ENCODE measurements around the gene PCDH1.
A peak's percentile ranks its signal among the peaks of the same experiment; 100 is the strongest.
"Not testable (repeated sequence)": the region's sequence is repeated elsewhere in the genome, so short reads cannot be mapped to it uniquely, and the experiment has no call there.

PCDH1 gene

DNA sequence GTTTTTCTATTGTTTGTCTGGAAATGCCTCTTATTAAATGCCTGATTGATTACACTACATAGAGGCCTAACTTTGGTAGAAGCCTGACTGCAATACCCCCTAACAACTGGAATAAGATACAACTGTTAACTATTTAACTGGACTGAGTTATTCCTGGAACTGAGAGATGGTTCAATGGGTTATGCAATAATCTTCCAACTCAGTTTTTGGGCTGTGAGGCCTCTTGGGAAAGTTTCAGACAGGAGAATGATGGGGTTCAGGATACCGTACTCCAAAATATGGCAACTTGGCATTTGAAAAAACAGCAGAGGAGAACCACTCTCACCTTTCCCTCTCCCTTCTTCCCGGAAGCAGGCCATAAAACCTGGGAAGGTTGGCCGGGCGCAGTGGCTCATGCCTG, 19.2 kb upstream of the PCDH1 start:
- DNase-seq: no peak

GRCh38 chr5:141890429-141890828, 12.2 kb upstream of the PCDH1 start:
- DNase-seq: not testable (repeated sequence)

DNA sequence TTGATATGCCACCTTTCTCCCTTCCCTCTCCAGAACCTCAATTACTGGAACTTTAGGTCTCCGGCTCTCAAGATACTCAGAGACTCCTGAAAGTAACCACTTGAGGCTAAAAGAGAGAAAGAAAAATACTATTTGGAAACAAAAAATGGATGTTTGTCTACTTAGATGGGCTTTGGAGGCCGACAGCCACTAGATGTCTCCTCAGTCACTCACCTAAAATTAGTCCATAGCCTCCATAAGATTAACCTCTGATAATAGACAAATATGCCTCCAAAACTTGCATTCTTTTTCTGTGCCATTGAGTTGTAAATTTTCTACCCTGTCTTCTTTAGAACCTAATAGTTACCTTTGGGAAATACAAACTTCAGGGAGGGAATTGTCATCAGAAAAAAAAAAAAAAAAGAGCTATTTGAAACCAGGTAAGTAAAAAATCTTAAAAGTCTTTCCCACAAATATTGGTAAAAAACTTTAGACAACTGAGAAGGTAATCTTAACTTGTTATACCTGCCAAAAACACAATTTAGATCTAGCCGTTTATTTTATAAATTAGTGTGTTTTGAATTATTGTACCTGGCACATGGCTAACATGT, 11.2 kb upstream of the PCDH1 start:
- no peak for DNase-seq

DNA sequence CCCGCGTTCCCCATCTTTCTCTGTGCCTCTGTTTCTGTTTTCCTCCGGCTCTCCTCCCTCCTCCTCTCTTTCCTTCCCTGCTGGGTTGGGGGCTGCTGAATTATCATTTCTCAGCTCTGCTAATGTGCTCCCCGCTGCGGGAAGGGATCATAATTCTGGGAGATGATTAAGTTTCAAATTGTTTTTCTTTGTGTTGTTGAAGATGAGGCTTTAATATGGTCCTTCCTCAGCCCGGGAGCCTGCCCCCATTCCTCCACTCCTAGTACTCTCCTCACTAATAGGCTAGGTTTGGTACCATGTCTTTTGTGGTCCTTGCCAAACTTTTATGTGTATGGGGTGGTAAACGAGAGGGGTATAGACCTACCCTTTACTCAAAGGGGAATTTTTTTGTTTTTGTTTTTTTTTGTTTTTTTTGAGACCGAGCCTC, 5.7 kb upstream of the PCDH1 start:
- DNase-seq: no peak

GRCh38 chr5:141883184-141883891, 5.1 kb upstream of the PCDH1 start:
- DNase-seq: no peak

- no peak for DNase-seq
These were observed 4.5 kb upstream of the PCDH1 start for GRCh38 chr5:141882594-141883183.

GRCh38 chr5:141881886-141882285, 3.7 kb upstream of the PCDH1 start:
- DNase-seq: no peak

DNA sequence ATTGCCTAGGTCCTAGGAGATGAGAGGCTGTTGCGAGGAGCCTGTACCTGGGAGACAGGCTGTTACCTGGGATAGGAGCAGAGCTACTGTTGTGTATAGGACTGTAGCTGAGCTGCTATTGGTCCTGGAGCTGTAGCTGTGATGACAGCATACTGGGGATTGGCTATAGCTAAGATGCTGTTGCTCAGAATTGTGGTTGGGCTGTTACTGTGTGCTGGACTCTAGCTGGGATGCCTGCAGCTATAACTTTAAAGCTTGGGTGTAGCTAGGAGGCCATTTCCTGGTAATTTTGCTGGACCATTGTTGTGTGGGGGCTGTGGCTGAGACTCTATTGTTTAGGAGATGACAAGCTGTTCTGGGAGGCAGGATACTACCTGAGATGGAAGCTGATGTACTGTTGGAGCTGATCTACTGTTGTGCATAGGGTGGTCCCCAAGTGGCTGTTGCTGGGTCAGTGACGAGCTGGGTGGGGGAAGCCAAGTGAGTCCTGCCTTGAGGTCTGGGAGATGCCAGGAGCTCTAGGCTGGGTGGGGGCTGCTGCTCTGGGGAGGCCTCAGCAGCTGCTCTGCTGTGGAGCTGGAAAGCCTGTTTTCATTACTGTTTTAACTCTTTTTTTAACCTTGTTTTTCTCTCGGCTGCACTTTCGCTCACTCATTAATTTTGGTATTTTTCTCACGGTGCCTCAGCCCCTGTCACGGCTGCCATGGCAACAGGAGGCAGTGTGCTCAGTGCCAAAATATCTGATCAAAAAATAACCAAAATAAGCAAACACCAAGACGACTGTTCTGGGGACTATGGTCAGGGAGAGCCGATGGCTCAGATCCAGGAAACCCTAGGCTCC, 3.0 kb upstream of the PCDH1 start:
- no peak for DNase-seq

DNA sequence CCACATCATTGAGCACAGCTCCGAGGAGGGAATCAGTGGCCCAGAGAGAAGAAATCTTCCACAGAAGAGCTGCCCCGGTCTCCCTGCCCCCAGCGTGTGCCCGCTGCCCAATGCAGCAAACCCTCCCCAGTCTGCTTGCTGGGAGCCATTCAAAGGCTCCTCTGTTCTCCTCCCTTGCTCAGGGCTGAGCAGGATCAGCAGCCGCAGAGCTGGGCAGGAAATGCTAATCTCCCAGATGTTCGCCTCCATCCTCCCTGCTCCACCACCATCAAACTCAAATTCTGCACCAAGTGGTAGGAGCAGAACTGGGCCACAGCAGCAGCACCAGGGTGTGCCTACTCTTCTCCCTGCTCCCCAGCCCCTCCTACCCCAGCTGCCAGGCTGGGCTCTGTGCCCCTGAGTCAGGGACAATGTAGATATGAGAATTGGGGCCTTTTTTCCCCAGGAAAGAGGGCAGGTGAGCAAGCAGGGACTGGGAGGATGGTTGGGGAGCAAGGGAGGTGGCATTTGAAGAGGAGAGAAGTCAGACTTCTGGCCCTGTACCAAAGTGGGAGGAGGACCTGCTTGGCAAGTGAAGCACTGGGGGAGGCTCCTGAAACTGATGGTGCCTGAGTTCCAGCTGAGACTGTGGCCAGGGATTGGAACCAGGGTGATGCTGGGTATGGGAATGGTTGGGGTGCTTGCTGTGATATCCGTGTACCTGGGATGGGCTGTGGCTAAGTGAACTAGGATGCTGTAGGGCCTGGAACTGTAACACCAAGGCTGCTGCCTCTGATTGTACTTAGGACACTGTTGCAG, 1.9 kb upstream of the PCDH1 start:
- DNase-seq: no peak

DNA sequence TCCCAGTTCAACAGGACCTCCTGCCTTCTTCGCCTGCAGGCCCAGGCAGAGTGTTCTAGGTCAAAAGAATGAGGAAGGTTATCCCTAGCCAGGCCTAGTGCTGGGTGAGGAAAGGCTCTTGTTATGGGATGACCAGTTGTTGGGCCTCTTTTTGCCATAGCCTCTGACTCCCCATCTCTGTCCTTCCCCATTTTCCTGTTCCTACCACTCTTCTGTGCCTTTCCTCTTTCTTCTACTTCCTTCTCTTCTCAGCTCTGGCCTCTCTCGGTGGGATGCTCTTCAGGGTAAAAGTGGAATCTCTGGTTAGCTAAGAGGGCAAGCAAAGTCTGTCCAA, 1.2 kb upstream of the PCDH1 start:
- DNase-seq: no peak

GRCh38 chr5:141878711-141879425, 658 bp upstream of the PCDH1 start:
- DNase-seq: peak; percentile 57

DNA sequence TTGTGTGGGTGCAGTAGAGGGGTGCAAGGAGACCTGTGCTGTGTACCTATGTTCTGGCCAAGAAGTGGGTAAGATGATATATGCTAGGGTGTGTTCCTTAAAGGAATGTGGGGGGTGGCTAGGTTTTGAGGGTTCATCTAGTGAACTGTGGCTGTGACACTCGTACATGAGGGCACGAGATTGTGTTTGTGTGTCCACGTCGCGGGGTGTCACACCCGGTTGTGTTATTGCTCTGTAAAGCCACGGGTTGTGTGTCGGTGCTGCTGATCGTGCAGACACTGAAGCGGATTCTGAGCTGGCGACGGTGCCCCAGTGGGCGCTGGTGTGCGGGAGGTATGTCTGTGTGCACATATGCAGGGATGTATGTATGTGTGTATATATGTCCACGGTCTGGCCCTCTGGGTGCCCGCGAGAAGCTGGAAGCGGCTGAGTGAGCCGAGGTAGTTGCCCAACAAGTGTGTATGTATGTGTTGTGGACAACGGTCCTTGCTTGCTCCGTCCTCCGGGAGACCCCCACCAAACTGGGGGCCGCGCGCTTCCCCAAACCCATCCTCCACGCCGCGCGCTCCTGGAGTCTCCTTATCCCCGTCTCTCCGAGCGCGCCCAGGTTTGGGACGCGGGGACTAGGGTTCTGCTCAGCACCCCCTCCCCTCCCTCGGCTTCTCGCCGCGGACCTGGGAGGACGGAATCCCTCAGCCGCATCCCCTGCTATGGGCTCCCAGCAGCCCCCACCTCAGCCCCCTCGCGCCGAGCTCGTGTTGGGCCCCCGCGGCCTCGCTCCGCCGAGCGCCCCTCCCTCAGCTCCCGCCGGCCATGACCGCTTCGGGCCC, 639 bp downstream of the PCDH1 start:
- DNase-seq: no peak

DNA sequence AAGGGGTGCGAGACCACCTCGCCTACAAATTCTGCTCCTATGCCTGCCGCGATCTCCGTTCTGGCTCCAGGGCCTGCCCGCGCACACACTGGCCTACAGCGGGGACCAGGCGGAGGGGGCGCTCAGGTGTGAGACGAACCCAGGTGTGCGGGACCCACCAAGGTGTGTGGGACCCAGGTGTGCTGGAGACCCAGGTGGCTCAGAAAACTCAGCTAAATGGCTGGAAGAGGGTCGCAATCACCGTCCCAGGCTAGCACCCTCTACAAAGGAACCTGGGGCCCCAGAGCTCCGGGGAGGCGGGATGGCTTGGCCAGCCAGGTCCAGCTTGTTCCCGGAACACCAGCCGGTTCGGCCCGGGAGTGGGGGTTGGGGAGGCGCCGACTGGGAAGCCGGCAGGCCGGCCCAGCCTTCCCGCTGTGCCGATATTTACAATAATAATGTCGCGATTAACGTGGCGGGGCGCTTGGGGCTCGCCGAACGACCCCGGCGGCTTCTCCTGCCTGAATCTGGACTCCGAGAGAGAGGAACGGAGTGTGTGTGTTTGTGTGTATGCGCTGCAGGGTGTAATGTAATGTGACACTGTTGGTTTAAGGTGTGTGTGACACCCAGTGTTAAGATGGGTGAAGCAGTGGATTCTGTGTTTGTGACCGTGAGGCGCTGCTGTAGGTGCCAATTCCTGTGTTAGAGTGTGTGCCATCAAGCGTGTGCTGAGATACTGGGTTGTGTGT, 1.4 kb downstream of the PCDH1 start:
- DNase-seq: no peak

DNA sequence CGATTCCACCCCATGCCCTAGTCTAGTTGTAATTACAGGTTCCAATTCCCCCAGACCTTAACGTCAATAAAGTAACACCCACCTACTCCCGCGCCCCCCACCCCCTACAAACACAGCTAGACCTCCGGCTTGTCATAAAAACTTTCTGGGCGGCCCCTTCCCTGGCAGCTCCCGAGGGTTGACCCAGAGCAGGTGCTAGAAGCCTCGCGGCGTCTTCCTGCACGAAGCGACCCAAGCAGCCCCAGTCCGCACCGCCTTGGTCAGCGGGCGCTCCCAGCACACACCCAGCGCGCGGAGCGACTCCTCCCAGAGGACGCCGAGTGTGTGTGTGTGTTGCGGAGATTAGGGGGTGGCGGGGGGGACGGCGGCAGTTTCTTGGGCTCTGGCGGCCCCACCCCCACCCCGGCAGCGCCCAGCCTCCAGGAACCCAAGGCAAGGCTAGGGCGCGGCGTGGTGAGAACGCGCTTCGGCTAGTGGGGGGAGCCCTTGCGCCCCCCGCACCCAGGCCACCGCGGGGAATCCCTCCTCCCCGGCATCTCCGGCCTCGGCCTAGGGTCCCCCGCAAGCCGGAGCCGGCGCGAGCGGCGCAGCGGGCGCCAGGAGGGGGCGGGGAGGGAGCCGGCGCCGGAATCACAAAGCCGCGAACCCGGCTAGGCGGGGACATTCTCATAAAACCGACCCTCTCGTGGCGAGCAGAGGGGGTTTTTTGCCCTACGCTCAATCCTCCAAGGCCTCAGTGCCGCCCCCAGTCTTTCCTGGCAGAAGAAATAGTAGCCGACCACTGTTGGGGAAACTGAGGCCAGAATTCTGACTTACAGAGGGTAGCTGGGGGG, 2.2 kb downstream of the PCDH1 start:
- no peak for DNase-seq

GRCh38 chr5:141875022-141875740, 3.0 kb downstream of the PCDH1 start:
- no peak for DNase-seq

- DNase-seq: no peak
These were observed 3.8 kb downstream of the PCDH1 start for GRCh38 chr5:141874262-141874964.

GRCh38 chr5:141873933-141874261, 4.3 kb downstream of the PCDH1 start:
- DNase-seq: no peak

Data from NCI-H2171 (cell line).